ENCODE measurements around the gene BMERB1. TPM values are rescaled to one million over a fixed set of nuclear protein-coding genes. Genes with fewer than 3 reads are reported as not detected.
"Not testable (repeated sequence)": the region's sequence is repeated elsewhere in the genome, so short reads cannot be mapped to it uniquely, and the experiment has no call there.

BMERB1 gene
- total and polyA plus RNA-seq, 2 experiments from 2014 or later: 17.3 to 28.1 TPM

GRCh38 chr16:15442140-15442539, 7.8 kb downstream of the BMERB1 start:
- peaks cover 60% of the 10 kb centered on the region for H3K79me2 ChIP-seq (replicated peaks; ENCODE audit: insufficient read depth)
- not testable (repeated sequence) for H3K4me2 ChIP-seq; H2AFZ ChIP-seq; H3K27me3 Mint-ChIP-seq (ENCODE audit: insufficient read depth, low read depth, poor library complexity); H3K4me3 Mint-ChIP-seq; H4K20me1 ChIP-seq (replicated peaks; ENCODE audit: insufficient read depth); H3K9me3 Mint-ChIP-seq; H3F3A ChIP-seq (replicated peaks; ENCODE audit: low read depth); H3K36me3 Mint-ChIP-seq (ENCODE audit: low read depth); H3K4me3 ChIP-seq; ATAC-seq; DNase-seq (ENCODE audit: low spot score); H3K9me2 ChIP-seq (ENCODE audit: insufficient read depth); H3K27ac ChIP-seq (ENCODE audit: low read depth); H3K36me3 ChIP-seq (ENCODE audit: insufficient read depth); H3K27me3 ChIP-seq (ENCODE audit: insufficient read depth); H3K27ac Mint-ChIP-seq; H3K4me1 Mint-ChIP-seq; H3K4me1 ChIP-seq (ENCODE audit: insufficient read depth)

GRCh38 chr16:15443753-15444152, 9.4 kb downstream of the BMERB1 start:
- Histone ChIP-seq H3F3A (replicated peaks; ENCODE audit: low read depth) (no peaks in the 10 kb centered on the region), H2AFZ (no peak overlapping the region), H4K20me1 (replicated peaks; ENCODE audit: insufficient read depth) (peaks cover 3% of the 10 kb centered on the region; the same call in 1 of the 2 replicates), H3K9me2 (ENCODE audit: insufficient read depth) (no peaks in the 10 kb centered on the region), H3K36me3 (ENCODE audit: insufficient read depth) (no peaks in the 10 kb centered on the region), H3K4me3 (no peak overlapping the region), H3K4me2 (no peak overlapping the region), H3K27me3 (ENCODE audit: insufficient read depth) (no peaks in the 10 kb centered on the region), H3K27ac (ENCODE audit: low read depth) (no peak overlapping the region), H3K4me1 (ENCODE audit: insufficient read depth) (no peaks in the 10 kb centered on the region), H3K79me2 (replicated peaks; ENCODE audit: insufficient read depth) (peaks cover 46% of the 10 kb centered on the region)
- Mint-ChIP-seq H3K4me1 (no peaks in the 10 kb centered on the region), H3K4me3 (no peak overlapping the region), H3K36me3 (ENCODE audit: low read depth) (peaks cover 4% of the 10 kb centered on the region; the same call in 1 of the 3 replicates), H3K9me3 (peaks cover 6% of the 10 kb centered on the region; the same call in 2 of the 3 replicates), H3K27me3 (ENCODE audit: insufficient read depth, low read depth, poor library complexity) (peaks cover 1% of the 10 kb centered on the region), H3K27ac (no peak overlapping the region)
- TF ChIP-seq, protein P1, sequence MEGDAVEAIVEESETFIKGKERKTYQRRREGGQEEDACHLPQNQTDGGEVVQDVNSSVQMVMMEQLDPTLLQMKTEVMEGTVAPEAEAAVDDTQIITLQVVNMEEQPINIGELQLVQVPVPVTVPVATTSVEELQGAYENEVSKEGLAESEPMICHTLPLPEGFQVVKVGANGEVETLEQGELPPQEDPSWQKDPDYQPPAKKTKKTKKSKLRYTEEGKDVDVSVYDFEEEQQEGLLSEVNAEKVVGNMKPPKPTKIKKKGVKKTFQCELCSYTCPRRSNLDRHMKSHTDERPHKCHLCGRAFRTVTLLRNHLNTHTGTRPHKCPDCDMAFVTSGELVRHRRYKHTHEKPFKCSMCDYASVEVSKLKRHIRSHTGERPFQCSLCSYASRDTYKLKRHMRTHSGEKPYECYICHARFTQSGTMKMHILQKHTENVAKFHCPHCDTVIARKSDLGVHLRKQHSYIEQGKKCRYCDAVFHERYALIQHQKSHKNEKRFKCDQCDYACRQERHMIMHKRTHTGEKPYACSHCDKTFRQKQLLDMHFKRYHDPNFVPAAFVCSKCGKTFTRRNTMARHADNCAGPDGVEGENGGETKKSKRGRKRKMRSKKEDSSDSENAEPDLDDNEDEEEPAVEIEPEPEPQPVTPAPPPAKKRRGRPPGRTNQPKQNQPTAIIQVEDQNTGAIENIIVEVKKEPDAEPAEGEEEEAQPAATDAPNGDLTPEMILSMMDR (conservative IDR thresholded peaks at IDR 0.05; ENCODE audit: low read depth in 2 of 2): no peak
- no peak for TF ChIP-seq ZNF114 (CRISPR knock-in tag; IDR thresholded peaks at IDR 0.05)
- DNase-seq (ENCODE audit: low spot score): no peak
- no peak for ATAC-seq

GRCh38 chr16:15444264-15444663, 9.9 kb downstream of the BMERB1 start:
- Mint-ChIP-seq H3K27ac (no peak overlapping the region), H3K4me1 (no peaks in the 10 kb centered on the region), H3K4me3 (no peak overlapping the region), H3K36me3 (ENCODE audit: low read depth) (peaks cover 4% of the 10 kb centered on the region; the same call in 1 of the 3 replicates), H3K9me3 (peaks cover 6% of the 10 kb centered on the region; the same call in 2 of the 3 replicates), H3K27me3 (ENCODE audit: insufficient read depth, low read depth, poor library complexity) (peaks cover 1% of the 10 kb centered on the region)
- Histone ChIP-seq H3K79me2 (replicated peaks; ENCODE audit: insufficient read depth) (peaks cover 40% of the 10 kb centered on the region), H3K36me3 (ENCODE audit: insufficient read depth) (no peaks in the 10 kb centered on the region), H3K4me3 (no peak overlapping the region), H2AFZ (no peak overlapping the region), H3K4me1 (ENCODE audit: insufficient read depth) (no peaks in the 10 kb centered on the region), H3F3A (replicated peaks; ENCODE audit: low read depth) (no peaks in the 10 kb centered on the region), H4K20me1 (replicated peaks; ENCODE audit: insufficient read depth) (peaks cover 3% of the 10 kb centered on the region; the same call in 1 of the 2 replicates), H3K4me2 (no peak overlapping the region), H3K27ac (ENCODE audit: low read depth) (no peak overlapping the region), H3K9me2 (ENCODE audit: insufficient read depth) (no peaks in the 10 kb centered on the region), H3K27me3 (ENCODE audit: insufficient read depth) (no peaks in the 10 kb centered on the region)
- no peak for ATAC-seq
- DNase-seq (ENCODE audit: low spot score): no peak
- no peak for TF ChIP-seq CREB1 (CRISPR knock-in tag; IDR thresholded peaks at IDR 0.05; ENCODE audit: low read depth)
- no peak for TF ChIP-seq EZH2 (IDR thresholded peaks at IDR 0.05; ENCODE audit: low read depth, unreplicated experiment)
- TF ChIP-seq NANOG (IDR thresholded peaks at IDR 0.05; ENCODE audit: borderline replicate concordance): no peak
- TF ChIP-seq, protein P1 (conservative IDR thresholded peaks at IDR 0.05; ENCODE audit: low read depth in 2 of 2): no peak
